HCT116 (cell line): Measurements from ENCODE around the gene ZNF385A. TPM values are rescaled to one million over a fixed set of nuclear protein-coding genes. Genes with fewer than 3 reads are reported as not detected.

Experiments
- ATAC-seq: fragments of 200-7000 bp; cut with Tn5 transposase; 2 replicates; pipeline ENCODE4 v1.9.1; 2020; ENCODE audit warnings: mild to moderate bottlenecking, moderate library complexity
- BruUV-seq: library from RNA; stranded (reverse); fragments of 400-500 nt; replicated peaks from 2 replicates; lab custom pipeline; 2021; lab: Mats Ljungman, UMichigan
- CTCF ChIA-PET: fragments of 300-600 bp; sonication (Branson Sonifier 250); formaldehyde crosslinking; loops from one replicate; lab custom pipeline; 2021; ENCODE audit warnings: antibody characterized with exemption; lab: Charles Lee
- POLR2A ChIA-PET: fragments of 300-600, 350-600 bp; sonication (Branson Sonifier 250); formaldehyde crosslinking; loops from one replicate; lab custom pipeline; 2021; ENCODE audit warnings: antibody characterized with exemption; lab: Charles Lee
- RAD21 ChIA-PET, 2 experiments: fragments of 300-600 bp; sonication (Branson Sonifier 250); formaldehyde crosslinking; loops; one replicate each; lab custom pipeline; 2023; ENCODE audit warnings: low total read pairs in 2 of 2; ENCODE audit not compliant: uncharacterized antibody in 2 of 2, unreplicated experiment in 2 of 2, low non-redundant PET in 1 of 2; lab: Charles Lee
- DNase-seq: peaks from one replicate; pipeline ENCODE4 v3.0.0-alpha.2; 2010; ENCODE audit warnings: low read depth, low spot score
- H2AFZ ChIP-seq: fragments of 200-600 bp; shearing (Covaris generic), sonication (generic); 2 replicates; pipeline ENCODE4 v1.6.1; 2017; ENCODE audit warnings: low read depth, mixed run types, mixed read lengths, antibody characterized with exemption, low read length; ENCODE audit not compliant: poor library complexity, severe bottlenecking
- H3K27ac ChIP-seq: 2 replicates; pipeline ENCODE4 v1.5.1; 2012; ENCODE audit warnings: low read depth, low read length
- H3K27me3 ChIP-seq: fragments of 200-600 bp; sonication (generic); 2 replicates; pipeline ENCODE4 v1.6.1; 2016; ENCODE audit warnings: mixed run types, low read length, mixed read lengths; ENCODE audit not compliant: insufficient read depth
- H3K36me3 ChIP-seq, 2 experiments: fragments of 200-500 bp in 1 of 2; fragments of 200-600 bp in 1 of 2; sonication (Bioruptor generic) in 1 of 2; sonication (generic) in 1 of 2; 2 replicates each; pipeline versions ENCODE4 v1.5.1 to v1.6.1; 2014 to 2016; ENCODE audit warnings: low read length in 2 of 2, inconsistent platforms in 1 of 2, mixed read lengths in 1 of 2, mixed run types in 1 of 2; ENCODE audit not compliant: insufficient read depth in 2 of 2, control insufficient read depth in 1 of 2
- H3K4me1 ChIP-seq, 2 experiments: fragments of 200-600 bp in 1 of 2; sonication (generic) in 1 of 2; 2 replicates each; pipeline versions ENCODE4 v1.5.1 to v1.6.1; 2012 to 2017; ENCODE audit warnings: low read length in 2 of 2, inconsistent platforms in 1 of 2, mild to moderate bottlenecking in 1 of 2, mixed read lengths in 1 of 2, mixed run types in 1 of 2, moderate library complexity in 1 of 2; ENCODE audit not compliant: insufficient read depth in 2 of 2, control insufficient read depth in 1 of 2
- H3K4me2 ChIP-seq: fragments of 200-600 bp; sonication (generic); 2 replicates; pipeline ENCODE4 v1.6.1; 2017; ENCODE audit warnings: mixed run types, low read length, mixed read lengths
- H3K4me3 ChIP-seq, 2 experiments: fragments of 200-600 bp in 1 of 2; sonication (generic) in 1 of 2; replicated peaks in 1 of 2; 2 replicates each; pipeline ENCODE4 v1.5.1; 2011 to 2016; ENCODE audit warnings: low read length in 2 of 2, control low read depth in 1 of 2, low read depth in 1 of 2, mild to moderate bottlenecking in 1 of 2, mixed read lengths in 1 of 2, mixed run types in 1 of 2
- H3K79me2 ChIP-seq: fragments of 200-600 bp; sonication (generic); 2 replicates; pipeline ENCODE4 v1.6.1; 2017; ENCODE audit warnings: mild to moderate bottlenecking, mixed run types, low read length, moderate library complexity, mixed read lengths; ENCODE audit not compliant: insufficient read depth
- H3K9ac ChIP-seq: fragments of 200-600 bp; sonication (generic); 2 replicates; pipeline ENCODE4 v1.6.1; 2016; ENCODE audit warnings: low read length, mixed read lengths
- H3K9me2 ChIP-seq: fragments of 200-600 bp; sonication (generic), shearing (Covaris generic); 2 replicates; pipeline ENCODE4 v1.6.1; 2017; ENCODE audit warnings: mixed run types, mild to moderate bottlenecking, moderate library complexity; ENCODE audit not compliant: insufficient read depth
- H3K9me3 ChIP-seq, 2 experiments: fragments of 200-500 bp in 1 of 2; fragments of 200-600 bp in 1 of 2; sonication (Bioruptor generic) in 1 of 2; sonication (generic) in 1 of 2; 2 replicates each; pipeline ENCODE4 v1.6.1; 2014 to 2017; ENCODE audit warnings: low read length in 2 of 2, mixed read lengths in 2 of 2, inconsistent platforms in 1 of 2, low read depth in 1 of 2, mild to moderate bottlenecking in 1 of 2, mixed run types in 1 of 2, moderate library complexity in 1 of 2; ENCODE audit not compliant: control insufficient read depth in 1 of 2, insufficient read depth in 1 of 2
- H4K20me1 ChIP-seq: fragments of 200-600 bp; sonication (generic), shearing (Covaris generic); 2 replicates; pipeline ENCODE4 v1.6.1; 2017; ENCODE audit warnings: mixed run types, mild to moderate bottlenecking, moderate library complexity; ENCODE audit not compliant: insufficient read depth
- CEBPB ChIP-seq: IDR thresholded peaks from 2 replicates; pipeline ENCODE4 v1.6.1; 2012; ENCODE audit warnings: low read depth
- EZH2 ChIP-seq: fragments of 200-600 bp; sonication (generic); IDR thresholded peaks from 2 replicates; pipeline ENCODE4 v1.6.1; 2017; ENCODE audit warnings: antibody characterized with exemption, mixed run types
- EZH2phosphoT487 ChIP-seq: fragments of 200-600 bp; IDR thresholded peaks from 2 replicates; pipeline ENCODE4 v1.6.1; 2018; ENCODE audit warnings: antibody characterized with exemption, borderline replicate concordance
- POLR2AphosphoS5 ChIP-seq: IDR thresholded peaks from 2 replicates; pipeline ENCODE4 v1.6.1; 2011; ENCODE audit warnings: mild to moderate bottlenecking, low read depth, low read length, moderate library complexity
- RAD21 ChIP-seq: IDR thresholded peaks from 2 replicates; pipeline ENCODE4 v1.6.1; 2012; ENCODE audit warnings: low read depth, mild to moderate bottlenecking
- SP1 ChIP-seq: IDR thresholded peaks from 2 replicates; pipeline ENCODE4 v1.6.1; 2012; ENCODE audit warnings: low read depth
- SRF ChIP-seq: IDR thresholded peaks from 2 replicates; pipeline ENCODE4 v1.6.1; 2012; ENCODE audit warnings: low read depth
- TCF7L2 ChIP-seq: IDR thresholded peaks from 2 replicates; pipeline ENCODE4 v1.7.0; 2011; ENCODE audit warnings: borderline replicate concordance, inconsistent platforms; ENCODE audit not compliant: insufficient read depth, insufficient read length; ENCODE audit errors: extremely low read depth
- ZFX ChIP-seq: fragments of 450-650 bp; IDR thresholded peaks from 2 replicates; pipeline ENCODE4 v1.6.1; 2017
- intact Hi-C: fragments of 100-400 bp; cut with micrococcal nuclease; formaldehyde crosslinking; loops from 2 replicates; pipeline ENCODE4 v1.10.0; 2022
- total RNA-seq: library from RNA; stranded (reverse); gene quantifications from one replicate; pipeline ENCODE4 v1.2.1, GENCODE V29; 2021; ENCODE audit not compliant: unreplicated experiment
- TF ChIP-seq, protein P1 (sequence below): IDR thresholded peaks from 2 replicates; pipeline ENCODE4 v1.6.1; 2012
- TF ChIP-seq, protein P2 (sequence below), 3 experiments: fragments of 200-600 bp in 1 of 3; sonication (generic) in 1 of 3; IDR thresholded peaks in 2 of 3; conservative IDR thresholded peaks in 1 of 3; 2 replicates each; pipeline ENCODE4 v1.5.1; 2012 to 2017; ENCODE audit warnings: low read depth in 2 of 3, low read length in 2 of 3, antibody characterized with exemption in 1 of 3, borderline replicate concordance in 1 of 3, control low read depth in 1 of 3, mild to moderate bottlenecking in 1 of 3, mixed read lengths in 1 of 3, mixed run types in 1 of 3, moderate library complexity in 1 of 3; ENCODE audit not compliant: insufficient read depth in 1 of 3

ZNF385A gene
- total RNA-seq, 1 experiment from 2014 or later = 34.7 TPM

DNA sequence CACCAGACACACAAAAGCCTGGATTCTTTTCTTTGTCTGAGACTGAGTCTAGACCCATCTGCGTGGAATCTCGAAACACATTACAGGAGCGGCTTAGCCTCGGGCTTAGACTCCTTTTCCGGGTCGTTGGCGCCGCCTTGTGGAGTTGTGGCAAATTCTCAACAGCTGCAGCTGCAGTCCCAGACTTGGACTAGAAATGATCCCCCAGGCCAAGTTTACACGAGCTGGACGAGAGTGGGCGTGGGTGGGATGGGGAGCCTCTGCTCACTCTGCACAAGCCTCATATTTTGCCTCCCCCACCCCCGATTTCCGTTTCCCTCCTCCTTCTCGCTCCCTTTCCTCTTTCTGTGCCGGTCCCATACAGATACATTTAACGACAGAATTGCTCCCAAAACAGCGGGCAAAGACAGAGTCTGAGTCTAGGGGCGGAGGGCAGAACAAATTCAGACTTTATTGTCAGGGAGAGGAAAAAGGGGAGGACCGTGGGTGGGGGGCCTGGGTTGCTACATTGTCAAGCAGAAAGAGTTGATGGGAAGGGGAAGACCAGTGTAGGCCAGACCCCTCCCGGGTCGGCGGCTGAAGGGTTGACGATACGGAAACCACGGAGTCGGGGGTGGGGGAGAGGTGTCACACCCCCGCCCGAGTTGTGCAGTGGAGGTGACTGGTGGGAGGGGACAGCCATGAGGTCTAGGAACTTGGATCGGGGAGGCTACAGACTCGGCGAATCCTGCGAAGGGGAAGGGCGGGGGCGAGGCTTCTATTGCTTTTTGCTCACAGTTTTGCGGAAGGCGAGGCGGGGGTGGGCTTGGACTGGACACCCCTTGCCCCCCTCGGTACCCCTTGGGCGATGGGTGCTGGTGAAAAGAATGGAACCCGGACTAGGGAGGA is 15.6 kb downstream of the ZNF385A start:
- intact Hi-C loops = no loop called here

More for the DNA sequence above, 15.6 kb downstream of the ZNF385A start:
- H2AFZ ChIP-seq = no peak overlapping the region
- peaks cover 30 to 58% of the 10 kb centered on the region in 2 experiments for H3K4me1 ChIP-seq
- DNase-seq = peak; percentile 67
- H3K4me3 ChIP-seq = no peak overlapping the region
- H3K27me3 ChIP-seq = no peaks in the 10 kb centered on the region
- H3K4me2 ChIP-seq = peak overlapping the region; percentile 53
- H3K9me2 ChIP-seq = no peaks in the 10 kb centered on the region
- ATAC-seq = peak; percentile 72
- ChIA-PET POLR2A (interaction anchor here (0.8 kb wide), 1 partner anchor 105 kb away, joined by 3 read pairs; no protein-coding TSS in a partner anchor), RAD21 (interaction anchor here (0.6 to 1.6 kb wide), 5 partner anchors 11 to 80 kb away, joined by 3 to 7 read pairs (median 5); no protein-coding TSS in a partner anchor), CTCF (interaction anchor here (0.6 to 2.2 kb wide), 16 partner anchors 9 to 363 kb away, joined by 3 to 29 read pairs (median 4); partner anchors contain the start of genes CBX5 and HNRNPA1)
- no peaks in the 10 kb centered on the region for H3K36me3 ChIP-seq
- BruUV-seq = TSS peak; percentile 38
- peak overlapping the region; percentile 29 for H3K9ac ChIP-seq
- no peaks in the 10 kb centered on the region for H4K20me1 ChIP-seq
- no peak overlapping the region for H3K27ac ChIP-seq
- peak; percentile 90 for TF ChIP-seq RAD21
- TF ChIP-seq, protein P1, sequence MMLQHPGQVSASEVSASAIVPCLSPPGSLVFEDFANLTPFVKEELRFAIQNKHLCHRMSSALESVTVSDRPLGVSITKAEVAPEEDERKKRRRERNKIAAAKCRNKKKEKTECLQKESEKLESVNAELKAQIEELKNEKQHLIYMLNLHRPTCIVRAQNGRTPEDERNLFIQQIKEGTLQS = no peak
- TF ChIP-seq POLR2AphosphoS5 = no peak
- TF ChIP-seq SRF = no peak
- TF ChIP-seq EZH2phosphoT487 = no peak
- no peak for TF ChIP-seq SP1
- TF ChIP-seq ZFX = no peak
- TF ChIP-seq EZH2 = no peak
- no peak for TF ChIP-seq CEBPB
- TF ChIP-seq TCF7L2 = no peak
- TF ChIP-seq, protein P2, sequence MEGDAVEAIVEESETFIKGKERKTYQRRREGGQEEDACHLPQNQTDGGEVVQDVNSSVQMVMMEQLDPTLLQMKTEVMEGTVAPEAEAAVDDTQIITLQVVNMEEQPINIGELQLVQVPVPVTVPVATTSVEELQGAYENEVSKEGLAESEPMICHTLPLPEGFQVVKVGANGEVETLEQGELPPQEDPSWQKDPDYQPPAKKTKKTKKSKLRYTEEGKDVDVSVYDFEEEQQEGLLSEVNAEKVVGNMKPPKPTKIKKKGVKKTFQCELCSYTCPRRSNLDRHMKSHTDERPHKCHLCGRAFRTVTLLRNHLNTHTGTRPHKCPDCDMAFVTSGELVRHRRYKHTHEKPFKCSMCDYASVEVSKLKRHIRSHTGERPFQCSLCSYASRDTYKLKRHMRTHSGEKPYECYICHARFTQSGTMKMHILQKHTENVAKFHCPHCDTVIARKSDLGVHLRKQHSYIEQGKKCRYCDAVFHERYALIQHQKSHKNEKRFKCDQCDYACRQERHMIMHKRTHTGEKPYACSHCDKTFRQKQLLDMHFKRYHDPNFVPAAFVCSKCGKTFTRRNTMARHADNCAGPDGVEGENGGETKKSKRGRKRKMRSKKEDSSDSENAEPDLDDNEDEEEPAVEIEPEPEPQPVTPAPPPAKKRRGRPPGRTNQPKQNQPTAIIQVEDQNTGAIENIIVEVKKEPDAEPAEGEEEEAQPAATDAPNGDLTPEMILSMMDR (IDR thresholded peaks at IDR 0.05 in 2 of 3, conservative IDR thresholded peaks at IDR 0.05 in 1 of 3; ENCODE audit: borderline replicate concordance in 1 of 3, insufficient read depth in 1 of 3, low read depth in 2 of 3, low read length in 2 of 3) = peak; percentile 87 to 96 (median 90)
- no peaks in the 10 kb centered on the region for H3K9me3 ChIP-seq
- no peaks in the 10 kb centered on the region for H3K79me2 ChIP-seq
